Spleen (tissue), 11 donors: ENCODE results near the gene TTC3. TPM values are rescaled to one million over a fixed set of nuclear protein-coding genes. Genes with fewer than 3 reads are reported as not detected.

Source experiments
- DNase-seq: peaks from one replicate; pipeline ENCODE4 v3.0.0-alpha.2; 2020
- H3K27ac ChIP-seq, 8 donors: fragments of 200-600 bp; sonication (generic) in 7 of 8; 1 replicate in 4 of 8; 2 replicates in 4 of 8; pipeline versions ENCODE4 v1.5.0 to v1.8.0; 2016 to 2021; ENCODE audit warnings: inconsistent platforms in 4 of 8, mild to moderate bottlenecking in 4 of 8, moderate library complexity in 1 of 8
- H3K27me3 ChIP-seq, 7 donors: fragments of 200-600 bp; sonication (generic) in 6 of 7; replicated peaks in 1 of 7; 1 replicate in 4 of 7; 2 replicates in 3 of 7; pipeline versions ENCODE4 v1.5.0 to v1.8.0; 2016 to 2021; ENCODE audit warnings: inconsistent platforms in 3 of 7, mild to moderate bottlenecking in 1 of 7
- H3K36me3 ChIP-seq, 6 donors: fragments of 200-600 bp; sonication (generic) in 5 of 6; 1 replicate in 4 of 6; 2 replicates in 2 of 6; pipeline versions ENCODE4 v1.5.0 to v1.8.0; 2016 to 2021; ENCODE audit warnings: inconsistent platforms in 2 of 6
- H3K4me1 ChIP-seq, 6 donors: fragments of 200-600 bp; sonication (generic) in 5 of 6; 1 replicate in 3 of 6; 2 replicates in 3 of 6; pipeline versions ENCODE4 v1.5.0 to v1.8.0; 2016 to 2021; ENCODE audit warnings: inconsistent platforms in 3 of 6
- H3K4me3 ChIP-seq, 8 donors: fragments of 200-600 bp; sonication (generic) in 7 of 8; 1 replicate in 4 of 8; 2 replicates in 4 of 8; pipeline versions ENCODE4 v1.5.0 to v1.8.0; 2016 to 2021; ENCODE audit warnings: inconsistent platforms in 4 of 8, mild to moderate bottlenecking in 4 of 8, moderate library complexity in 2 of 8
- H3K9me3 ChIP-seq, 8 donors: fragments of 200-600 bp; sonication (generic) in 7 of 8; 1 replicate in 4 of 8; 2 replicates in 4 of 8; pipeline versions ENCODE4 v1.5.0 to v1.8.0; 2016 to 2021; ENCODE audit warnings: inconsistent platforms in 4 of 8
- CTCF ChIP-seq, 11 experiments: fragments of 200-600 bp in 7 of 11; fragments of 450-650 bp in 4 of 11; sonication (generic) in 4 of 11; IDR thresholded peaks in 8 of 11; conservative IDR thresholded peaks in 3 of 11; 1 replicate in 7 of 11; 2 replicates in 4 of 11; pipeline versions ENCODE4 v1.4.0 to v1.8.0; 2016 to 2021; ENCODE audit warnings: antibody characterized with exemption in 11 of 11, inconsistent platforms in 4 of 11, mild to moderate bottlenecking in 1 of 11
- POLR2A ChIP-seq, 3 donors: fragments of 450-650 bp; IDR thresholded peaks; one replicate each; pipeline ENCODE4 v1.5.1; 2017; ENCODE audit warnings: antibody characterized with exemption in 3 of 3, mild to moderate bottlenecking in 1 of 3
- POLR2AphosphoS5 ChIP-seq, 3 donors: sonication (generic); formaldehyde crosslinking; IDR thresholded peaks; one replicate each; pipeline ENCODE4 v1.5.1; 2017; ENCODE audit warnings: antibody characterized with exemption in 3 of 3
- WGBS, 5 donors: extraction: QIAGEN DNeasy Blood & Tissue Kit in 3 of 5; methylation state at CpG; one replicate each; pipeline versions ENCODE4 v1.1.5 to v1.1.7; 2013 to 2018; 5-methylcytosine and 5-hydroxymethylcytosine counted together
- intact Hi-C: fragments of 100-400 bp; cut with DNase I; formaldehyde crosslinking; loops from one replicate; pipeline ENCODE4 v1.15.0; 2023; ENCODE audit warnings: low total_unique reads
- polyA plus RNA-seq, 3 donors: library from polyadenylated mRNA; stranded (reverse); fragments of 200-250 nt; gene quantifications; one replicate each; pipeline ENCODE4 v1.2.1, GENCODE V29; 2013
- total RNA-seq, 7 donors: library from RNA; depleted of rRNA in 3 of 7; stranded (reverse); fragments of >200 nt in 3 of 7; fragmentation: NEBNext Ultra II Directional in 4 of 7; extraction: Animal tissue kit (Norgen Biotek cat#: 25700) in 4 of 7; gene quantifications; one replicate each; pipeline versions ENCODE4 v1.1.0 to v1.2.1, GENCODE V29; 2016 to 2021
- donor health status: healthy with polysubstance abuse.
- donor health status: DM: no; HTN: no; CAD: no; lungs with moderate emphysema.
- donor health status: DM: no; HTN: no; CAD: no.
- donor health status: Bipolar disorder and iron deficiency.
- donor health status: healthy.
- donor health status: DM: no; HTN: no; CAD: no.
- donor health status: DM: yes; HTN: yes; CAD: no.

Gene TTC3
- total and polyA plus RNA-seq, 10 donors: 16.0 to 143 (median 80.7) TPM

- TF ChIP-seq CTCF (IDR thresholded peaks at IDR 0.05 in 8 of 11, conservative IDR thresholded peaks at IDR 0.05 in 3 of 11) (no peak), POLR2A (IDR thresholded peaks at IDR 0.05) (no peak), POLR2AphosphoS5 (IDR thresholded peaks at IDR 0.05) (no peak)
- H3K27ac ChIP-seq: no peak overlapping the region
Observed at GRCh38 chr21:37060296-37060695, 12.8 kb upstream of the TTC3 start.

GRCh38 chr21:37061926-37062592, 11.0 kb upstream of the TTC3 start:
- intact Hi-C loops: no loop called here
- Histone ChIP-seq H3K27me3 (no peaks in the 10 kb centered on the region), H3K36me3 (peaks cover 0 to 28% (median 6%) of the 10 kb centered on the region in 6 donors), H3K9me3 (no peaks in the 10 kb centered on the region), H3K27ac (no peak overlapping the region), H3K4me3 (no peak overlapping the region), H3K4me1 (no peaks in the 10 kb centered on the region)
- no peak for DNase-seq
- TF ChIP-seq POLR2A (IDR thresholded peaks at IDR 0.05) (no peak), CTCF (IDR thresholded peaks at IDR 0.05 in 8 of 11, conservative IDR thresholded peaks at IDR 0.05 in 3 of 11) (no peak)
- 71 to 85% (median 82%) methylated on average over 7 of the region's 7 CpGs for WGBS, 5 donors

More at GRCh38 chr21:37060296-37060695, 12.8 kb upstream of the TTC3 start:
- Histone ChIP-seq H3K36me3 (peaks cover 0 to 10% (median under 1%) of the 10 kb centered on the region in 6 donors), H3K4me1 (no peaks in the 10 kb centered on the region), H3K27me3 (no peaks in the 10 kb centered on the region), H3K4me3 (no peak overlapping the region), H3K9me3 (no peaks in the 10 kb centered on the region)
- no peak for DNase-seq
- intact Hi-C loops: no loop called here
- 83 to 100% (median 94%) methylated on average over 1 of the region's 1 CpG for WGBS, 5 donors

GRCh38 chr21:37062593-37062935, 10.5 kb upstream of the TTC3 start:
- H3K36me3 ChIP-seq: peaks cover 0 to 33% (median 6%) of the 10 kb centered on the region in 6 donors
- H3K27ac ChIP-seq: no peak overlapping the region
- intact Hi-C loops: no loop called here
- no peaks in the 10 kb centered on the region for H3K27me3 ChIP-seq
- no peaks in the 10 kb centered on the region for H3K4me1 ChIP-seq
- TF ChIP-seq CTCF (IDR thresholded peaks at IDR 0.05 in 8 of 11, conservative IDR thresholded peaks at IDR 0.05 in 3 of 11) (no peak), POLR2AphosphoS5 (IDR thresholded peaks at IDR 0.05) (no peak), POLR2A (IDR thresholded peaks at IDR 0.05) (no peak)
- no peak overlapping the region for H3K4me3 ChIP-seq
- H3K9me3 ChIP-seq: no peaks in the 10 kb centered on the region
- 85 to 94% (median 89%) methylated on average over 6 of the region's 6 CpGs for WGBS, 5 donors
- no peak for DNase-seq

- Histone ChIP-seq H3K36me3 (peaks cover 0 to 38% (median 6%) of the 10 kb centered on the region in 6 donors), H3K4me3 (no peak overlapping the region), H3K9me3 (no peaks in the 10 kb centered on the region), H3K27me3 (no peaks in the 10 kb centered on the region), H3K27ac (no peak overlapping the region), H3K4me1 (no peaks in the 10 kb centered on the region)
- no peak for DNase-seq
- intact Hi-C loops: no loop called here
- 73 to 100% (median 83%) methylated on average over 1 of the region's 1 CpG for WGBS, 5 donors
- TF ChIP-seq CTCF (IDR thresholded peaks at IDR 0.05 in 8 of 11, conservative IDR thresholded peaks at IDR 0.05 in 3 of 11): no peak
- no peak for TF ChIP-seq POLR2A (IDR thresholded peaks at IDR 0.05)
- no peak for TF ChIP-seq POLR2AphosphoS5 (IDR thresholded peaks at IDR 0.05)
Observed at GRCh38 chr21:37063433-37063832, 9.6 kb upstream of the TTC3 start.
